Frontal cortex (tissue), 1 donor: ENCODE data around the gene CUTC. TPM values are rescaled to one million over a fixed set of nuclear protein-coding genes. Genes with fewer than 3 reads are reported as not detected.

ENCODE experiments used
- total RNA-seq: library from RNA; depleted of rRNA; stranded (reverse); fragments of >200 nt; gene quantifications from one replicate; pipeline ENCODE4 v1.2.3, GENCODE V29; 2014

Gene CUTC
- total RNA-seq, 1 donor from 2014 or later, result 10.2 TPM

Other genes with a start within 250 kb of the CUTC start
- under 0.01 TPM for gene NKX2-3, start 199.3 kb upstream of the CUTC start, total RNA-seq
- gene SLC25A28, start 111.8 kb upstream of the CUTC start, total RNA-seq, result 25.3 TPM
- 10.2 TPM for gene ENTPD7, start 72.7 kb upstream of the CUTC start, total RNA-seq
- gene COX15, start 107 bp upstream of the CUTC start, total RNA-seq, result 43.6 TPM
- 0.41 TPM for gene ABCC2, start 50.4 kb downstream of the CUTC start, total RNA-seq